Adrenal gland (tissue), 12 donors: ENCODE data around the gene CGREF1. TPM values are rescaled to one million over a fixed set of nuclear protein-coding genes. Genes with fewer than 3 reads are reported as not detected.

ENCODE experiments used
- DNase-seq, 7 donors: peaks; one replicate each; pipeline ENCODE4 v3.0.0-alpha.2; 2019 to 2020
- H3K27ac ChIP-seq, 5 donors: fragments of 200-600 bp; sonication (generic) in 4 of 5; 1 replicate in 3 of 5; 2 replicates in 2 of 5; pipeline versions ENCODE4 v1.5.1 to v1.8.0; 2016 to 2020; ENCODE audit warnings: mild to moderate bottlenecking in 1 of 5
- H3K27me3 ChIP-seq: fragments of 200-600 bp; 2 replicates; pipeline ENCODE4 v1.8.0; 2021
- H3K36me3 ChIP-seq, 2 donors: fragments of 200-600 bp; replicated peaks in 1 of 2; 1 replicate in 1 of 2; 2 replicates in 1 of 2; pipeline versions ENCODE4 v1.5.1 to v1.8.0; 2018 to 2022
- H3K4me1 ChIP-seq, 2 donors: fragments of 200-600 bp; replicated peaks in 1 of 2; 1 replicate in 1 of 2; 2 replicates in 1 of 2; pipeline versions ENCODE4 v1.5.1 to v1.8.0; 2018 to 2021
- H3K4me3 ChIP-seq, 4 donors: fragments of 200-600 bp; sonication (generic) in 3 of 4; one replicate each; pipeline ENCODE4 v1.5.1; 2016 to 2018
- H3K9me3 ChIP-seq, 3 donors: fragments of 200-600 bp; sonication (generic) in 1 of 3; replicated peaks in 1 of 3; 1 replicate in 2 of 3; 2 replicates in 1 of 3; pipeline versions ENCODE4 v1.5.1 to v1.8.0; 2016 to 2021
- POLR2A ChIP-seq, 2 donors: fragments of 450-650 bp; IDR thresholded peaks; one replicate each; pipeline ENCODE4 v1.6.1; 2017; ENCODE audit warnings: antibody characterized with exemption in 2 of 2, mild to moderate bottlenecking in 2 of 2, moderate library complexity in 1 of 2
- WGBS, 4 donors: extraction: QIAGEN DNeasy Blood & Tissue Kit in 2 of 4; methylation state at CpG; one replicate each; pipeline versions ENCODE4 v1.1.5 to v1.1.7; 2013 to 2017; 5-methylcytosine and 5-hydroxymethylcytosine counted together
- intact Hi-C, 2 donors: fragments of 100-400 bp; cut with DNase I; formaldehyde crosslinking; loops; one replicate each; pipeline versions ENCODE4 v1.14.1 to v1.15.0; 2022 to 2023
- polyA plus RNA-seq, 3 donors: library from polyadenylated mRNA; stranded (reverse); fragments of 200-250 nt in 2 of 3; fragments of 350-450 nt in 1 of 3; fragmentation: Illumina TruSeq in 1 of 3; extraction: RNeasy Lipid Tissue Mini Kit (QIAGEN cat#74804) in 1 of 3; gene quantifications; one replicate each; pipeline ENCODE4 v1.2.3, GENCODE V29; 2013 to 2014
- total RNA-seq, 9 donors: library from RNA; depleted of rRNA in 4 of 9; stranded (reverse); fragments of >200 nt in 4 of 9; fragments of 120-200 nt in 1 of 9; fragmentation: NEBNext Ultra II Directional in 1 of 9; extraction: Animal tissue kit (Norgen Biotek cat#: 25700) in 1 of 9; gene quantifications; one replicate each; pipeline versions ENCODE4 v1.1.0 to v1.2.4, GENCODE V29; 2013 to 2023
- TF ChIP-seq, protein P1 (sequence below), 6 experiments: fragments of 450-650 bp in 4 of 6; fragments of 200-600 bp in 2 of 6; sonication (generic) in 1 of 6; IDR thresholded peaks; 1 replicate in 5 of 6; 2 replicates in 1 of 6; pipeline versions ENCODE4 v1.5.1 to v1.8.0; 2016 to 2021; ENCODE audit warnings: antibody characterized with exemption in 6 of 6, mild to moderate bottlenecking in 2 of 6, moderate library complexity in 1 of 6
- donor health status: healthy with polysubstance abuse.
- donor health status: Bipolar disorder and iron deficiency.
- donor health status: DM: yes; HTN: yes; CAD: no.
- donor health status: DM: no; HTN: no; CAD: no.
- donor health status: DM: no; HTN: no; CAD: no.
- donor health status: DM: yes; HTN: yes; CAD: no.

CGREF1 gene
- total and polyA plus RNA-seq, 12 donors: 0.52 to 4.7 (median 1.3) TPM; not detected in 1

DNA sequence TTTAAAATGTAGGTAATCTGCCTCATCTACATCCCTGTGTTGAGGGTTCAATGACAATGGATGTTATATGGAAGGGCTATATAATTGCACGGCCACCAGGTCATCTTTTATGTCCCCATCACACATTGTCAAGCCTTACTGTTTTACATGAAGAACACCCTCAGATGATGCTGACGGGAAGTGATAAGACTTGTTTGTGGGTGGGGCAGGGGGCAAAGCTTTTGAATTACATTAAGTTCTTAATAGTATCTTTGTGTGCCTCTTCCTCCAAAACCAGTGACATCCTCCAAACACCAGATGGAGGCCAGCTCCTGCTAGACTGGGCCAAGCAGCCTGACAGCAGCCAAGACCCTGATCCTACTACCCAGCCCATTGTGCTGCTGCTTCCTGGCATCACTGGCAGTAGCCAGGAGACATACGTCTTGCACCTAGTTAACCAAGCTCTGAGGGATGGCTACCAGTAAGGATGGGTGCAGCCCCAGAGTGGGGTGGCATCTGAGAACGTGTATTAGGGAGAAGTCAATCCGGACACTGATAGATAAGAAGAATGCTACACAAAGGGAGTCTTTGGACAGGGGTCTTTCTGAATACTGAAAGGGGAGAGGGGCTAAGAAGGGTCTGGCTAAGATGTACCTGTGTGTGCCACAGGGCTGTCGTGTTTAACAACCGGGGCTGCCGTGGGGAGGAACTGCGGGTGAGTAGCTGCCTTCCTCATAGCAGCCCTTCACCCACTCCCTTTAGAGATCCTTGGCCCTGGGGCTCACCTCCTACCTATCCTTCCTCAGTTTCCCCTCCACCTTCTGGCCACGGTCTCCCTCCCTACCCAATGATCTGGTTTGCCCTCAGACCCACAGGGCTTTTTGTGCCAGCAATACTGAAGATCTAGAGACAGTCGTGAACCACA lies 10.0 kb upstream of the CGREF1 start:
- intact Hi-C loops: no loop called here
- 76 to 85% (median 81%) methylated on average over 10 to 11 of the region's 11 CpGs for WGBS, 4 donors
- no peaks in the 10 kb centered on the region for H3K9me3 ChIP-seq
- TF ChIP-seq, protein P1, sequence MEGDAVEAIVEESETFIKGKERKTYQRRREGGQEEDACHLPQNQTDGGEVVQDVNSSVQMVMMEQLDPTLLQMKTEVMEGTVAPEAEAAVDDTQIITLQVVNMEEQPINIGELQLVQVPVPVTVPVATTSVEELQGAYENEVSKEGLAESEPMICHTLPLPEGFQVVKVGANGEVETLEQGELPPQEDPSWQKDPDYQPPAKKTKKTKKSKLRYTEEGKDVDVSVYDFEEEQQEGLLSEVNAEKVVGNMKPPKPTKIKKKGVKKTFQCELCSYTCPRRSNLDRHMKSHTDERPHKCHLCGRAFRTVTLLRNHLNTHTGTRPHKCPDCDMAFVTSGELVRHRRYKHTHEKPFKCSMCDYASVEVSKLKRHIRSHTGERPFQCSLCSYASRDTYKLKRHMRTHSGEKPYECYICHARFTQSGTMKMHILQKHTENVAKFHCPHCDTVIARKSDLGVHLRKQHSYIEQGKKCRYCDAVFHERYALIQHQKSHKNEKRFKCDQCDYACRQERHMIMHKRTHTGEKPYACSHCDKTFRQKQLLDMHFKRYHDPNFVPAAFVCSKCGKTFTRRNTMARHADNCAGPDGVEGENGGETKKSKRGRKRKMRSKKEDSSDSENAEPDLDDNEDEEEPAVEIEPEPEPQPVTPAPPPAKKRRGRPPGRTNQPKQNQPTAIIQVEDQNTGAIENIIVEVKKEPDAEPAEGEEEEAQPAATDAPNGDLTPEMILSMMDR (IDR thresholded peaks at IDR 0.05): no peak
- TF ChIP-seq POLR2A (IDR thresholded peaks at IDR 0.05): no peak
- no peak overlapping the region for H3K27ac ChIP-seq
- peaks cover 0 to 32% of the 10 kb centered on the region in 2 donors for H3K36me3 ChIP-seq
- no peak overlapping the region for H3K4me3 ChIP-seq
- no peak for DNase-seq
- H3K4me1 ChIP-seq: peaks cover 8 to 15% of the 10 kb centered on the region in 2 donors
- no peaks in the 10 kb centered on the region for H3K27me3 ChIP-seq

DNA sequence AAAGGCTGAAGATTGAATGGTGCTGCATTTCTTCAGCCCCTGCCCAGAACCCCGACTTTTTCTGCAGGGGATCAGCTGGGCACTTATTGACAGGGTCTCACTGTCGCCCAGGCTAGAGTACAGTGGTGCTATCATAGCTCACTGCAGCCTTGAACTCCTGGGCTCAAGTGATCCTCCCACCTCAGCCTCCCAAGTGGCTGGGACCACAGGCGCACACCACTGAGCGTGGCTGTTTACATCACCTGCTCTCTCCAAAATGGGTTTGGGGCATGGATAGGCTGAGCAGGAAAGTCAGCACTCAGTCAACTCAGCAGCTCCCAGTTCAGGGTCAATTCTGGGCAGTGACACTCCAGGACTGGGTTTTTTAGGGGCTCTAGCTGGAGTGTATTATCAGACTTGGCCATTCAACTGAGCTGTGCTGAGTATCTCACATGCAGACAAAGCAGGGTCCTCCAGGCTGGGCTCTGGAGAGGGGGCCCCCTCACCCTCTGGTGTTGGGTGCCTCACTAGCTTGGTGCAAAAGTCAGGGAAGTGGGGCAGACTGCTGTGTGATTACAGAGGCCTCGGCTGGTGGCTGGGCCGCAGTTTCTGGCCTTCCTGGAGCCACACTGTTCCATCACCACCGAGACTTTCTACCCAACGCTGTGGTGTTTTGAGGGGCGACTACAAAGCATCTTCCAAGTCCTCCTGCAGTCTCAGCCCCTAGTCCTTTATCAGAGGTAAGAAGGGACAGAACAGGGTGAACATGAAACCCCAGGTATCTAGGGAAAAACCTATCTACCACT lies 9.1 kb upstream of the CGREF1 start:
- 83 to 87% (median 84%) methylated on average over 8 to 9 of the region's 9 CpGs for WGBS, 4 donors
- DNase-seq: no peak
- no peaks in the 10 kb centered on the region for H3K27me3 ChIP-seq
- peaks cover 0 to 32% of the 10 kb centered on the region in 2 donors for H3K36me3 ChIP-seq
- intact Hi-C loops: no loop called here
- no peak for TF ChIP-seq POLR2A (IDR thresholded peaks at IDR 0.05)
- TF ChIP-seq, protein P1 (IDR thresholded peaks at IDR 0.05): no peak
- H3K4me1 ChIP-seq: peaks cover under 1 to 7% of the 10 kb centered on the region in 2 donors
- no peak overlapping the region for H3K27ac ChIP-seq
- no peaks in the 10 kb centered on the region for H3K9me3 ChIP-seq
- H3K4me3 ChIP-seq: no peak overlapping the region

DNA sequence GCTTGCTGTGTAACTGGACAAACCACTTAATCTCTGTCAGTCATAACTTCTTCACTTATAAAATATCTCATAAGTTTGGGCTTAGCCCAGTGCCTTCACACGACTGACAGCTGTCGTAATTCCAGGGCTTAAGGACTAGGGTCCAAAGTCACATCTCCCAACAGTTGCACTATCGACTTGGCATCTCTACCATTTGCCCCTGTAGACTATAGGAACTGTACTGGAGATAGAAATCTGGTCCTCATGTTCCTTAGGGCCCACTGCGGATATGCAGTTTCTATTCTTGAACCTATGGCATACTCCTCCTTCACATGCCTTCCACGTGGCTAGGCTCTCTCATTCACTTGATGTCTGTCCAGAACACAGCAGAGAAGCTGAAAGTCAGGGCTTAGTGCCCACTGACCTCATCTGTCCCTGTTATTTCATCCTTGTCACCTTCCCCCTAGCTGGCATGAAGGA lies 7.4 kb upstream of the CGREF1 start:
- no peaks in the 10 kb centered on the region for H3K4me1 ChIP-seq
- intact Hi-C loops: no loop called here
- no peak for DNase-seq
- peaks cover 0 to 18% of the 10 kb centered on the region in 2 donors for H3K36me3 ChIP-seq
- no peak overlapping the region for H3K27ac ChIP-seq
- TF ChIP-seq, protein P1 (IDR thresholded peaks at IDR 0.05): no peak
- TF ChIP-seq POLR2A (IDR thresholded peaks at IDR 0.05): no peak
- no peak overlapping the region for H3K4me3 ChIP-seq
- H3K27me3 ChIP-seq: no peaks in the 10 kb centered on the region
- WGBS, 4 donors: 50 to 62% (median 57%) methylated on average over 5 of the region's 5 CpGs
- H3K9me3 ChIP-seq: no peaks in the 10 kb centered on the region

DNA sequence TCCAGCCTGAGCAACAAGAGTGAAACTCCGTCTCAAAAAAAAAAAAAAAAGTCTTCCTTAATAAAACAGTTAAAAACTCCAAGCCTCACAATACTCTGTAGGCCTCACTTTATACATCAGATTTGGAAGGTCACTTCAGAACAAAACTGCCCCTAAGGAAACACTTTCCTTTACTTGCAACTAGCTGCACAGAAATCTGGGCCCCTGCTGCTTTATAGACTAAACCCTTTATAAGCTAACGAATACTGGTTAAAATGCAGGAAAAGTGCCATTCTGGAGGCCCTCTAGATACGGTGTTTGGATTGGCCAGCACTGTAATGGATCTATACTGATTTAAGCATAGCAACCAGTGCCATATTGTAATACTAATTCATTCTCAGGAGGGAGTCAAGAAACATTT lies 6.2 kb upstream of the CGREF1 start:
- no peaks in the 10 kb centered on the region for H3K9me3 ChIP-seq
- intact Hi-C loops: no loop called here
- no peak overlapping the region for H3K4me3 ChIP-seq
- WGBS, 4 donors: 86 to 91% (median 86%) methylated on average over 3 of the region's 3 CpGs
- H3K27ac ChIP-seq: no peak overlapping the region
- H3K27me3 ChIP-seq: no peaks in the 10 kb centered on the region
- no peaks in the 10 kb centered on the region for H3K4me1 ChIP-seq
- no peak for TF ChIP-seq POLR2A (IDR thresholded peaks at IDR 0.05)
- TF ChIP-seq, protein P1 (IDR thresholded peaks at IDR 0.05): no peak
- H3K36me3 ChIP-seq: peaks cover 0 to 6% of the 10 kb centered on the region in 2 donors
- DNase-seq: no peak
